Esophagus muscularis mucosa (tissue), 3 donors: ENCODE data around the gene PGP.

Experiments used
- POLR2A ChIP-seq: fragments of 450-650 bp; IDR thresholded peaks from one replicate; pipeline ENCODE4 v1.6.1; 2017; ENCODE audit warnings: antibody characterized with exemption, moderate library complexity, mild to moderate bottlenecking, low read depth
- POLR2AphosphoS5 ChIP-seq, 2 donors: sonication (generic); formaldehyde crosslinking; IDR thresholded peaks; one replicate each; pipeline ENCODE4 v1.6.1; 2017; ENCODE audit warnings: antibody characterized with exemption in 2 of 2
- TF ChIP-seq, protein P1 (sequence below), 3 experiments: fragments of 200-600 bp in 2 of 3; fragments of 450-650 bp in 1 of 3; sonication (generic) in 2 of 3; IDR thresholded peaks; one replicate each; pipeline ENCODE4 v1.5.1; 2017 to 2019; ENCODE audit warnings: antibody characterized with exemption in 3 of 3, mild to moderate bottlenecking in 2 of 3, moderate library complexity in 1 of 3

DNA sequence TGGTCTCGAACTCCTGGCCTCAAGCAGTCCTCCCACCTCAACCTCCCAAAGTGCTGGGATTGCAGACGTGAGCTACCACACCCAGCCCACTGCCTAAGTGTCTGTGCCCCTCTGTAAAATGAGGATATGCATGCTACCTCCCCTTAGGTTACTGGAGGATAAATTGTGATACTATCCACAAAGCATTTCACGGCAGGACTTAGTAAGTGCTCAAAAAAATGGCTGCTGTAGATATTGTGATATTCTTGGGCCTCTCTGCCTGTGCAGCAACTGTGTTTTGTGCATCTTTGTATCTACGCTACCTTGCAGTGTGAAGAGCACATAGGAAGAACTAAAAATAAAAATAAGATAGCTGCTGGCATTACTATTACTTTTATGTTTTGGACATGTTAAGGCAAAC, 16.4 kb downstream of the PGP start:
- TF ChIP-seq, protein P1, sequence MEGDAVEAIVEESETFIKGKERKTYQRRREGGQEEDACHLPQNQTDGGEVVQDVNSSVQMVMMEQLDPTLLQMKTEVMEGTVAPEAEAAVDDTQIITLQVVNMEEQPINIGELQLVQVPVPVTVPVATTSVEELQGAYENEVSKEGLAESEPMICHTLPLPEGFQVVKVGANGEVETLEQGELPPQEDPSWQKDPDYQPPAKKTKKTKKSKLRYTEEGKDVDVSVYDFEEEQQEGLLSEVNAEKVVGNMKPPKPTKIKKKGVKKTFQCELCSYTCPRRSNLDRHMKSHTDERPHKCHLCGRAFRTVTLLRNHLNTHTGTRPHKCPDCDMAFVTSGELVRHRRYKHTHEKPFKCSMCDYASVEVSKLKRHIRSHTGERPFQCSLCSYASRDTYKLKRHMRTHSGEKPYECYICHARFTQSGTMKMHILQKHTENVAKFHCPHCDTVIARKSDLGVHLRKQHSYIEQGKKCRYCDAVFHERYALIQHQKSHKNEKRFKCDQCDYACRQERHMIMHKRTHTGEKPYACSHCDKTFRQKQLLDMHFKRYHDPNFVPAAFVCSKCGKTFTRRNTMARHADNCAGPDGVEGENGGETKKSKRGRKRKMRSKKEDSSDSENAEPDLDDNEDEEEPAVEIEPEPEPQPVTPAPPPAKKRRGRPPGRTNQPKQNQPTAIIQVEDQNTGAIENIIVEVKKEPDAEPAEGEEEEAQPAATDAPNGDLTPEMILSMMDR (IDR thresholded peaks at IDR 0.05), result no peak
- TF ChIP-seq POLR2AphosphoS5 (IDR thresholded peaks at IDR 0.05) (no peak), POLR2A (no peak)
